ENCODE data around the gene PTPN18.

Gene PTPN18, protein sequence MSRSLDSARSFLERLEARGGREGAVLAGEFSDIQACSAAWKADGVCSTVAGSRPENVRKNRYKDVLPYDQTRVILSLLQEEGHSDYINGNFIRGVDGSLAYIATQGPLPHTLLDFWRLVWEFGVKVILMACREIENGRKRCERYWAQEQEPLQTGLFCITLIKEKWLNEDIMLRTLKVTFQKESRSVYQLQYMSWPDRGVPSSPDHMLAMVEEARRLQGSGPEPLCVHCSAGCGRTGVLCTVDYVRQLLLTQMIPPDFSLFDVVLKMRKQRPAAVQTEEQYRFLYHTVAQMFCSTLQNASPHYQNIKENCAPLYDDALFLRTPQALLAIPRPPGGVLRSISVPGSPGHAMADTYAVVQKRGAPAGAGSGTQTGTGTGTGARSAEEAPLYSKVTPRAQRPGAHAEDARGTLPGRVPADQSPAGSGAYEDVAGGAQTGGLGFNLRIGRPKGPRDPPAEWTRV

DNA sequence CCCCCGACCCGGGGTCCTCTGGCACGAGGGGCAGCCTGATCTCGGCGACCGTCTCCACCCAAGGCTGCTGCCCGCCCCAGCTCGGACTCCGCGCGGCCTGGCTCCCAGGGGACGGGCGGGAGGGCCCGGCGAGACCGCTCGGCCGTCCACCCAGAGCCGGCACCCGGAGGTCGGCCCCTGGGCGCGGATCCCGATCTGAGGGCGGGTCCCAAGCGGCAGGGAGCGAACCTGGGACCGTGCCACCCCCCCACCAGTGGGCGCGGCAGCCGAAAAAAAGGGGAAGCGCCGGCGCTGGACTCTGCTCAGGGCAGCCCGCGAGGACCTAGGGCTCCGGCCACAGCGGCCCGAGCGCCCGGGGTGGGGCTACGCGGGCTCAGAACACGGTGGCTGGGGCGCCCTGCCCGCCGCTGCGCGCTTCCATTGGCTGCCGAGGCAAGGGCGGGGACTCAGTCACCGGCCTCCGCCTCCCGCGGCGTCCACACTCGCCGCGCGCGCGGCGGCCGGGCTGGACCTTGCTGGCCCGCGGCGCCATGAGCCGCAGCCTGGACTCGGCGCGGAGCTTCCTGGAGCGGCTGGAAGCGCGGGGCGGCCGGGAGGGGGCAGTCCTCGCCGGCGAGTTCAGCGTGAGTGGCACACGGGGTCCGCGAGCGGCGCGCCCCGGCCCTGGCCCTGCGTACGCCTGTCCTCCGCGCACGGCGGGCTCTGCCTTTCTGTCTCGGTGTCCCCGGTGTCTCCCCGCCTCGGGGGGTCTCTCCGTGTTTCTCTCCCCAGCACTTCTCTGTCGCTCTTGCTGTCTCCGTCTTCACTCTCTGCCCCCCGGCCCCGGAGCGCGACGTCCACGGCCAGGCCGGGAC, at the start of gene PTPN18:
PTPN18 (plus strand) TSS at position 479 of the 854 bp plus-strand sequence; CDS start at position 531, 52 bp downstream.
- peak within 1 kb of the TSS; percentile 61 for H3K4me3 ChIP-seq (ENCODE audit: low read depth, low read length)
- H3K4me1 ChIP-seq (ENCODE audit: control insufficient read depth, insufficient read depth, low read length), result peaks cover 4% of the 10 kb centered on the region
- H3K9me3 ChIP-seq (ENCODE audit: control insufficient read depth, insufficient read depth, low read length), result no peaks in the 10 kb centered on the region
- H3K36me3 ChIP-seq (ENCODE audit: control insufficient read depth, insufficient read depth, low read length), result no peaks in the 10 kb centered on the region
- H3K27me3 ChIP-seq (ENCODE audit: control insufficient read depth, insufficient read depth, low read length), result peaks cover 36% of the 10 kb centered on the region
- peak within 1 kb of the TSS; percentile 5 for H3K9ac ChIP-seq (ENCODE audit: low read depth, low read length)

DNA sequence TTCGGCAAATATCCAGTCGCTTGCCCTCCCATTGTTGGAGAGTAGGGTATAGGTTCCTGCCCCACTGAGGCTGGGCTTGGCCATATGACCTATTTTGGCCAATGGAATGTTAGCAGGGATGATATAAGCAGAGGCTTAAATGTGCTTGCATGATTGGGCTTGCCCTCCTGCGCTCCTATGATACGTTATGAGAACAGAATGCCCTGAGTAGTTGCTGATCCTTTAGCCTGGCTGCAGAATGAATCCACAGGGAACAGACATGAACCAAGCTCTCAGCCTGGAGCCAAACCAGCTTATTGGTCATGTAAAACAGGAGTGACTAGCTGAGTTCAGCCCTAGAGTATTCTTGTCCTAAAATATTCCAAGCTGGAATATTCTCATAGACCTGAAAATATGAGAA, 48.0 kb upstream of the PTPN18 start:
- no peaks in the 10 kb centered on the region for H3K36me3 ChIP-seq (ENCODE audit: control insufficient read depth, insufficient read depth, low read length)
- H3K9me3 ChIP-seq (ENCODE audit: control insufficient read depth, insufficient read depth, low read length), result no peaks in the 10 kb centered on the region
- H3K27me3 ChIP-seq (ENCODE audit: control insufficient read depth, insufficient read depth, low read length), result peaks cover 6% of the 10 kb centered on the region
- no peak overlapping the region for H3K4me3 ChIP-seq (ENCODE audit: low read depth, low read length)
- no peaks in the 10 kb centered on the region for H3K4me1 ChIP-seq (ENCODE audit: control insufficient read depth, insufficient read depth, low read length)
- no peak overlapping the region for H3K9ac ChIP-seq (ENCODE audit: low read depth, low read length)

DNA sequence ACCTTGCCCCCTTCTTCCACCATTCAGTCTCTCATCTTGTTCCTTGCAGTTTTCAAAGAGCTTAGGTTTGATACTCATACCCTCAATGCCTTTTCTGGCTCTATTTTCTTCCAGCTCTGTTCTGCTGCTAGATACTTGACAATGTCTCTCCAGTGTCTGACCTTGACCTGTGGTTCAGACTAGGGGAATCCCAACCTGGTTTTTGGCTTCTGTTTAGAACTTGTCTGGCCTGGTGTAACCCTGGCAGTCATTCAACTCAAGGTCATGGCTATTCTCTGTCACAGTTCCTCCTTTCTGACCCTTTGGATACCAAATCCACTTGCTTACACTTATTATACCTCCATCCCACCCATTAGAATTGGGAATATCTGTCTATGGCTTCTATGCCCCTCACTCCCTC, 45.0 kb upstream of the PTPN18 start:
- Histone ChIP-seq H3K9ac (ENCODE audit: low read depth, low read length) (no peak overlapping the region), H3K9me3 (ENCODE audit: control insufficient read depth, insufficient read depth, low read length) (no peaks in the 10 kb centered on the region), H3K27me3 (ENCODE audit: control insufficient read depth, insufficient read depth, low read length) (peaks cover 6% of the 10 kb centered on the region), H3K4me3 (ENCODE audit: low read depth, low read length) (no peak overlapping the region), H3K4me1 (ENCODE audit: control insufficient read depth, insufficient read depth, low read length) (no peaks in the 10 kb centered on the region), H3K36me3 (ENCODE audit: control insufficient read depth, insufficient read depth, low read length) (no peaks in the 10 kb centered on the region)

DNA sequence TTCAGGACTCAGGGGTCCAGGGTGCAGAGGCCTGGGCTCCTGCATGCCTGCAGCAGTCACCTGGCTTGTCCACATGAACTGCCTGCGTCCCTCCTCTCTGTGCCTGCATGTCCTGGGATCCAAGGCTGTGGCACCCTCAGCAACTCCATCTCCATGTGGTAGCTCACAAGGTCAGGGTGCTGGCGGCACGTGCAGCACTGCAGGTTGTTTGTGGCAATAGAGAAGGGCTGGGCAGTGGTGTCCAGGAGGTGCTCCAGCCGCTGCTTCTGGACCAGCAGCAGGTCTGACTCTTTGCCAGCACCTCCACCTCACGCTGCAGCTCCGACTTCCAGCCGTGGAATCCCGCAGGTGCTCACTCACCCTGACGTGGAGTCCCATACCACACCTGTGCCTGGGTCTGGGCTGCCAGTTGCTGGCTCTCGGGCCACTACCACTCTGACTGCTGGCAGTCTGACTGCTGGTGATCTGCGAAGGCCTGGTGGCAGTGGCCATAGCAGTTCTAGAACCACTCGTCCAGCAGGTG, 42.0 kb upstream of the PTPN18 start:
- Histone ChIP-seq H3K27me3 (ENCODE audit: control insufficient read depth, insufficient read depth, low read length) (peaks cover 6% of the 10 kb centered on the region), H3K36me3 (ENCODE audit: control insufficient read depth, insufficient read depth, low read length) (no peaks in the 10 kb centered on the region)

DNA sequence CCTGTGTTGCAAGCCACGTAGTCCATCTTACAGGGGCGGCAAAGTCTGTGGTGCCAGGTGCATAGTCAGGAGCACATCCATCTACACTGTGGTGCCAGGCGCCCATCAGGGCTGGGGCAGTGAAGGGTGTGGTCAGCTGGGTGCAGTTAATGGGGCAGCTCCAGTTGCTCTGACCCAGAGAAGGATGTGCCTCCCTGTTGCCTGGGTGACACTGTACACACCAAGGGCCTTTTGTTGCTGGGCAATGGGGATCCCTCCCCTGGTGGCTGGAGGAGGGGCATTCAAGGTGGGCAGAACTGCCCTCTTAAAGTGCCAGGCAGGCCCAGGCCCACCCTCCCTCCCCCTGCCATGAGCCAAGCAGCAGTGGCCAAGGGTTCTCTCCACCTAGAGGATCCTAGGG, 41.5 kb upstream of the PTPN18 start:
- H3K4me1 ChIP-seq (ENCODE audit: control insufficient read depth, insufficient read depth, low read length), result no peaks in the 10 kb centered on the region
- no peak overlapping the region for H3K4me3 ChIP-seq (ENCODE audit: low read depth, low read length)
- no peak overlapping the region for H3K9ac ChIP-seq (ENCODE audit: low read depth, low read length)
- no peaks in the 10 kb centered on the region for H3K9me3 ChIP-seq (ENCODE audit: control insufficient read depth, insufficient read depth, low read length)
- no peaks in the 10 kb centered on the region for H3K36me3 ChIP-seq (ENCODE audit: control insufficient read depth, insufficient read depth, low read length)
- peaks cover 6% of the 10 kb centered on the region for H3K27me3 ChIP-seq (ENCODE audit: control insufficient read depth, insufficient read depth, low read length)

More for the DNA sequence above, 42.0 kb upstream of the PTPN18 start:
- Histone ChIP-seq H3K9ac (ENCODE audit: low read depth, low read length) (no peak overlapping the region), H3K9me3 (ENCODE audit: control insufficient read depth, insufficient read depth, low read length) (no peaks in the 10 kb centered on the region), H3K4me1 (ENCODE audit: control insufficient read depth, insufficient read depth, low read length) (no peaks in the 10 kb centered on the region), H3K4me3 (ENCODE audit: low read depth, low read length) (no peak overlapping the region)

DNA sequence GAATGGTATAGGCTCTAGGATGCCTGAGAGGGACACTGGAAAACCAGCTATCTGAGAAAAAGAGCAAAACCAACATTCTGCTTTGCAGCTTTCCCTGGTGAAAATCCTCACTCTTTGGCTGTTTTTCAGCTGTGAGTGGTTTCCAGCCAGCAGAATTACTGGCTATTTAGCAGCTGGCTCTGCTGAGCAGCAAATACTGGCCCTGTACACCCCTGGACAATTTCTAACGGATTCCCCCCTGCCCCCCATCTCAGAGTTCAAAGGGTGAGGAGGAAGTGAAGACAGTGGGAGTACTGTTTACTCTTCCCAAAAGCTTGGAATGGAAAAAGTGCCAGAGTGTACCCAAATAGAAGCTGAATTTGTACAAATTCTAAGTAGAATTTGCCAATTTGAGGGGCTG, 39.3 kb upstream of the PTPN18 start:
- H3K36me3 ChIP-seq (ENCODE audit: control insufficient read depth, insufficient read depth, low read length), result no peaks in the 10 kb centered on the region
- no peaks in the 10 kb centered on the region for H3K9me3 ChIP-seq (ENCODE audit: control insufficient read depth, insufficient read depth, low read length)
- no peaks in the 10 kb centered on the region for H3K27me3 ChIP-seq (ENCODE audit: control insufficient read depth, insufficient read depth, low read length)
- no peaks in the 10 kb centered on the region for H3K4me1 ChIP-seq (ENCODE audit: control insufficient read depth, insufficient read depth, low read length)
- H3K9ac ChIP-seq (ENCODE audit: low read depth, low read length), result no peak overlapping the region
- H3K4me3 ChIP-seq (ENCODE audit: low read depth, low read length), result no peak overlapping the region

DNA sequence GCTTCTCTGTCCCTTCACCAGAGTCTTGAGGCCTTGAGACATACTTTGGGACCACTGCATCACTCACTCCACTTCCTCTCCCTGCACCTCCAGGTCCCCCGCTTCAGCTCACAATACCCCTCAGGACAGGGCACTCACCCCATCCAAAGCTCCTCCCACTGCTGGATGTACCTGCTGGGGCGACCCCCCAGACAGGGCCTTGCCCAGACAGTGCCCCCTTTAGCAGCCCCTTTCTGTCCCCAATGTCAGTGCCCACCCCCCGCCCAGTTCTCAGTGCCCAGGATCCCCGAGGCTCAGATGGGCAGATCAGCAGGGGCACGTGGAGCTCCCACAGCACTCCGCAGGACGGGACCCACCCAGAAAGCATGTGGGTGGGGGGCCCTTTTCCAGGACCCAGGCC, 37.0 kb upstream of the PTPN18 start:
- H3K4me3 ChIP-seq (ENCODE audit: low read depth, low read length), result no peak overlapping the region
- no peaks in the 10 kb centered on the region for H3K4me1 ChIP-seq (ENCODE audit: control insufficient read depth, insufficient read depth, low read length)
- no peaks in the 10 kb centered on the region for H3K36me3 ChIP-seq (ENCODE audit: control insufficient read depth, insufficient read depth, low read length)
- H3K9me3 ChIP-seq (ENCODE audit: control insufficient read depth, insufficient read depth, low read length), result no peaks in the 10 kb centered on the region
- H3K9ac ChIP-seq (ENCODE audit: low read depth, low read length), result no peak overlapping the region
- no peaks in the 10 kb centered on the region for H3K27me3 ChIP-seq (ENCODE audit: control insufficient read depth, insufficient read depth, low read length)

DNA sequence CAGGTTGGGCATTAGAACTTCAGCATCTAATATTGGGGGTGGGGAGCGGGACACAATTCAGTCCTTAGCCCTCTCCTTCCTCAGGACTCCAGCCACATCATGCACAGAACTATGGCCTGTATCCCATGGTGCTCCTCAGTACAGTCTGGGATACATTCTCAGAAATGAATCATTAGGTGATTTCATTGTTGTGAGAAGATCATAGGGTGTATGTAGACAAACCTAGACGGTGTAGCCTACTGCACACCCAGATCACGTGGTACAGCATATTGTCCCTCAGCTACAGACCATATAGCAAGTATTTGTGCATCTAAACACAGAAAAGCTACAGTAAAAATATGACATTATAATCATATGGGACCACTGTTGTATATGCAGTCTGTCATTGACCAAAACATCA, 36.3 kb upstream of the PTPN18 start:
- no peaks in the 10 kb centered on the region for H3K27me3 ChIP-seq (ENCODE audit: control insufficient read depth, insufficient read depth, low read length)
- H3K4me1 ChIP-seq (ENCODE audit: control insufficient read depth, insufficient read depth, low read length), result no peaks in the 10 kb centered on the region
- no peaks in the 10 kb centered on the region for H3K9me3 ChIP-seq (ENCODE audit: control insufficient read depth, insufficient read depth, low read length)
- H3K36me3 ChIP-seq (ENCODE audit: control insufficient read depth, insufficient read depth, low read length), result no peaks in the 10 kb centered on the region
- no peak overlapping the region for H3K4me3 ChIP-seq (ENCODE audit: low read depth, low read length)
- H3K9ac ChIP-seq (ENCODE audit: low read depth, low read length), result no peak overlapping the region

DNA sequence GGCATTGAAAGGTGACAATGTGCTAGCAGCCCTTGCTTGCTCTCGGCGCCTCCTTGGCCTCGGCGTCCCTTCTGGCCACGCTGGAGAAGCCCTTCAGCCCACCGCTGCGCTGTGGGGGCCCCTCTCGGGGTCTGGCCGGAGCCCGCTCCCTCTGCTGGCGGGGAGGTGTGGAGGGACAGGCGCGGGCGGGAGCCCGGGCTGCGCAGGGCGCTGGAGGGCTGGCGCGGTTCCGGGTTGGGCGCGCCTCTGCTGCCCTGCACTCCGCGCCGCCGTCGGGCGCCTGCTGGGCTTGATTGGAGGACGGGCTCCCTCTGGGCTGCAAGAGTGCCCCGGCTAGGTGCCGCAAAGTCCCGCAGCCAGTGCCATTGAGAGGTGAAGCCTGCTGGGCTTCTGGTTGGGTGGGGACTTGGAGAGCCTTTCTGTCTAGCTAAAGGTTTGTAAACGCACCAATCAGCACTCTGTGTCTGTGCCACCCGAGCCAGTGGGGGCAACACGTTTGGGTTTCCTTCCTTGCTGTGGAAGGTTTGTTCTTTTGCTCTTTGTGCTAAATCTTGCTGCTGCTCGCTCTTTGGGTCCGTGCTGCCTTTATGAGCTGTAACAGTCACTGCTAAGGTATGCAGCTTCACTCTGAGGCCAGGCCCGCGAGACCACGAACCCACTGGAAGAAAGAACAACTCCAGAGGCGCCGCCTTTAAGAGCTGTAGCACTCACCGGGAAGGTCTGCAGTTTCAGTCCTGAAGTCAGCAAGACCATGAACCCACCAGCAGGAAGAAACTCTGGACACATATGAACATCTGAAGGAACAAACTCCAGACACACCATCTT, 27.9 kb upstream of the PTPN18 start:
- peak overlapping the region; percentile 20 for H3K4me3 ChIP-seq (ENCODE audit: low read depth, low read length)
- no peak overlapping the region for H3K9ac ChIP-seq (ENCODE audit: low read depth, low read length)
- H3K4me1 ChIP-seq (ENCODE audit: control insufficient read depth, insufficient read depth, low read length), result no peaks in the 10 kb centered on the region
- no peaks in the 10 kb centered on the region for H3K9me3 ChIP-seq (ENCODE audit: control insufficient read depth, insufficient read depth, low read length)
- peaks cover 19% of the 10 kb centered on the region for H3K27me3 ChIP-seq (ENCODE audit: control insufficient read depth, insufficient read depth, low read length)
- no peaks in the 10 kb centered on the region for H3K36me3 ChIP-seq (ENCODE audit: control insufficient read depth, insufficient read depth, low read length)

DNA sequence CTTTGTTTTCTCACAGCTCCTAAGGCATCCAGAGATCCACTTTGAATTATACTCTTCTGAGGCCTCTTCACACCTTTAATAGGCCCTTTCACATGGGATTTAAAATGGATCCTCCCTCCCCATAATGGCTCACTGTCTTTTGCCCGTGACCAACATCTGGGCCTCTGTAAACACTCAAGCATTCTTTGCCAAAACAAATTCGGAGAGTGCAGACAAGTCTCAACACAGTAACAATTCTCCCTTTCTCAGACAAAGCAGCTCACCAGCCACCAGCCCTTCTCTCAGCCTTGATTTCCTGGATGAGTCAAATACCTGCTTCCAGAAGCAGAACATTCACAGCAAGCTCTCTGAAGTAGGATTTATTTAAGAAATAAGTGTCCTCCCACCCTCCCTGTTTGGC, 27.1 kb upstream of the PTPN18 start:
- Histone ChIP-seq H3K9ac (ENCODE audit: low read depth, low read length) (no peak overlapping the region), H3K36me3 (ENCODE audit: control insufficient read depth, insufficient read depth, low read length) (no peaks in the 10 kb centered on the region), H3K27me3 (ENCODE audit: control insufficient read depth, insufficient read depth, low read length) (peaks cover 19% of the 10 kb centered on the region), H3K9me3 (ENCODE audit: control insufficient read depth, insufficient read depth, low read length) (no peaks in the 10 kb centered on the region), H3K4me3 (ENCODE audit: low read depth, low read length) (no peak overlapping the region), H3K4me1 (ENCODE audit: control insufficient read depth, insufficient read depth, low read length) (no peaks in the 10 kb centered on the region)

Measured in iPS-15b (cell line).